GM21717 (cell line): ENCODE data around the gene SARDH.
"Not testable (repeated sequence)": the region's sequence is repeated elsewhere in the genome, so short reads cannot be mapped to it uniquely, and the experiment has no call there.

Experiments
- ATAC-seq: cut with Tn5 transposase; IDR thresholded peaks from one replicate; pipeline ENCODE4 v1.9.1; 2021; ENCODE audit warnings: mild to moderate bottlenecking, moderate library complexity; ENCODE audit not compliant: unreplicated experiment

The SARDH gene

GRCh38 chr9:133635533-133636531, 102.3 kb downstream of the SARDH start, which contains the start of gene DBH:
DBH (plus strand) TSS chr9:133636363; CDS start chr9:133636372, 9 bp downstream.
- ATAC-seq, result no peak

- no peak for ATAC-seq
These were observed 103.1 kb downstream of the SARDH start for GRCh38 chr9:133635098-133635497.

- ATAC-seq, result no peak
These were observed 104.0 kb downstream of the SARDH start for GRCh38 chr9:133634081-133634691.

- ATAC-seq, result no peak
These were observed 104.5 kb downstream of the SARDH start for GRCh38 chr9:133633681-133634080.

- no peak for ATAC-seq
These were observed 105.1 kb downstream of the SARDH start for GRCh38 chr9:133632806-133633680.

GRCh38 chr9:133631111-133631510, 107.0 kb downstream of the SARDH start:
- ATAC-seq, result no peak

GRCh38 chr9:133629221-133630110, 108.7 kb downstream of the SARDH start:
- ATAC-seq, result no peak

GRCh38 chr9:133628766-133629165, 109.4 kb downstream of the SARDH start:
- ATAC-seq, result no peak

GRCh38 chr9:133627341-133627740, 110.8 kb downstream of the SARDH start:
- ATAC-seq, result no peak

- not testable (repeated sequence) for ATAC-seq
These were observed 112.1 kb downstream of the SARDH start for GRCh38 chr9:133626008-133626407.

GRCh38 chr9:133622555-133622954, 115.6 kb downstream of the SARDH start:
- ATAC-seq, result no peak

GRCh38 chr9:133621725-133622267, 116.4 kb downstream of the SARDH start:
- ATAC-seq, result no peak

- ATAC-seq, result no peak
These were observed 118.4 kb downstream of the SARDH start for GRCh38 chr9:133619791-133620190.

- ATAC-seq, result no peak
These were observed 119.4 kb downstream of the SARDH start for GRCh38 chr9:133618726-133619125.

- no peak for ATAC-seq
These were observed 121.3 kb downstream of the SARDH start for GRCh38 chr9:133616643-133617405.

- ATAC-seq, result no peak
These were observed 122.5 kb downstream of the SARDH start for GRCh38 chr9:133615606-133616188.

GRCh38 chr9:133615186-133615585, 123.0 kb downstream of the SARDH start:
- ATAC-seq, result no peak

GRCh38 chr9:133614678-133615077, 123.5 kb downstream of the SARDH start:
- ATAC-seq, result no peak

- ATAC-seq, result no peak
These were observed 124.1 kb downstream of the SARDH start for GRCh38 chr9:133614056-133614455.
